Erythroblast (primary cell): ENCODE data around the gene BNIP2.

Experiments
- GATA1 ChIP-seq: IDR thresholded peaks from 2 replicates; pipeline ENCODE4 v1.6.1; 2011; ENCODE audit warnings: low read depth, mild to moderate bottlenecking, control low read depth, low read length, moderate library complexity
- POLR2A ChIP-seq: IDR thresholded peaks from 2 replicates; pipeline ENCODE4 v1.6.1; 2011; ENCODE audit warnings: mild to moderate bottlenecking, low read length

DNA sequence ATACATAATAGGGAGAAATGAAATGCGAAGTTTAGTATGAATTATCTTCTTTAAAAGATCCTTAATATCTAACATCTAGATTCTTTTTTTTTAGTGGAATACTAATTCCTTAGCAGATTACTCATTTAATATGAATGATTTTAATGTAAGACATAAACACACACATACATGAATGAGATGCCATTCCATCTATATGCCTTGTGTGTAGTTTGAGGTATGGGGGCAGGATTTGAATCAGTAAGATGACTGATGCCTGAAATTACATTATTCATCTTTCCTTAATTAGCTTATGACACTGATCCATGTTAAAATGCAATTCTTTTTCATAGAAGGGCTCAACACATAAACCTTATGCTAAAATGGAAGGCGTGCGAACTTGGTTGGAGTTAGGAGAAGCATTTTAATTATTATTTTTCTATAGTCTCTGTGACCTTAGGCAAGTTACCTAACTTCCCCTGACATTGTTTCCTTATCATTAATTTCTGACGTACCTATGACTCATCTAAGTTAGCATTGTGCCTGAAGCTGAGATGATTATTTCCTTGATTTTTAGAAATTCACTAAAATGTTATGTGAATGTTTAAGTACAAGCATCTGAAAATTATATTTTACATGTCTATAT lies 10.8 kb upstream of the BNIP2 start:
- TF ChIP-seq POLR2A (no peak), GATA1 (no peak)
